GM10248 (cell line): Measurements from ENCODE around the gene CACNA2D1.

Source experiments
- CTCF ChIA-PET: fragments of 300-600 bp; sonication (Branson Sonifier 250); formaldehyde crosslinking; extraction: SDS; loops from one replicate; lab custom pipeline; 2021; ENCODE audit warnings: antibody characterized with exemption; lab: Yijun Ruan, JAX
- POLR2A ChIA-PET: fragments of 350-650 bp; sonication (Branson Sonifier 250); formaldehyde crosslinking; extraction: SDS; loops from one replicate; lab custom pipeline; 2020; ENCODE audit warnings: antibody characterized with exemption; lab: Yijun Ruan, JAX
- DNase-seq: peaks from one replicate; pipeline ENCODE4 v3.0.0; 2012; ENCODE audit errors: extremely low spot score
- CTCF ChIP-seq: IDR thresholded peaks from 2 replicates; pipeline ENCODE4 v1.5.1; 2012; ENCODE audit warnings: mild to moderate bottlenecking, low read depth; ENCODE audit errors: extremely low read depth, missing control alignments, control extremely low read depth

The CACNA2D1 gene

GRCh38 chr7:82172017-82172416 is 271.6 kb downstream of the CACNA2D1 start:
- no peak for TF ChIP-seq CTCF
- no peak for DNase-seq
- ChIA-PET CTCF (no interaction called here), POLR2A (no interaction called here)

GRCh38 chr7:82167558-82168314 is 275.8 kb downstream of the CACNA2D1 start:
- TF ChIP-seq CTCF = no peak
- ChIA-PET CTCF (interaction anchor here (1.5 to 1.9 kb wide), 2 partner anchors 9 to 10 kb away, joined by 3 to 5 read pairs; no protein-coding TSS in a partner anchor), POLR2A (no interaction called here)
- no peak for DNase-seq

- no peak for TF ChIP-seq CTCF
- DNase-seq = no peak
- CTCF ChIA-PET = interaction anchor here (1.1 to 1.9 kb wide), 2 partner anchors 9 to 13 kb away, joined by 3 to 5 read pairs; no protein-coding TSS in a partner anchor
- POLR2A ChIA-PET = no interaction called here
These were observed 277.1 kb downstream of the CACNA2D1 start for GRCh38 chr7:82166260-82167015.

- DNase-seq = no peak
- ChIA-PET CTCF (interaction anchor here (1.0 kb wide), 1 partner anchor 13 kb away, joined by 4 read pairs; no protein-coding TSS in a partner anchor), POLR2A (no interaction called here)
- TF ChIP-seq CTCF = no peak
These were observed 278.8 kb downstream of the CACNA2D1 start for GRCh38 chr7:82164813-82165212.

GRCh38 chr7:82164410-82164809 is 279.2 kb downstream of the CACNA2D1 start:
- TF ChIP-seq CTCF = no peak

GRCh38 chr7:82163586-82163985 is 280.0 kb downstream of the CACNA2D1 start:
- no peak for DNase-seq
- TF ChIP-seq CTCF = no peak
- POLR2A ChIA-PET = no interaction called here
- CTCF ChIA-PET = interaction anchor here (1.0 to 1.2 kb wide), 3 partner anchors 10 to 442 kb away, joined by 3 to 4 read pairs (median 3); no protein-coding TSS in a partner anchor

More at GRCh38 chr7:82164410-82164809, 279.2 kb downstream of the CACNA2D1 start:
- DNase-seq = no peak
- CTCF ChIA-PET = interaction anchor here (1.0 to 1.2 kb wide), 3 partner anchors 9 to 441 kb away, joined by 3 to 4 read pairs (median 3); no protein-coding TSS in a partner anchor
- POLR2A ChIA-PET = no interaction called here
